Measurements from ENCODE around the gene SLC27A4.

GRCh38 chr9:128325629-128326028 lies 14.7 kb upstream of the SLC27A4 start:
- TF ChIP-seq CTCF (IDR thresholded peaks at IDR 0.05 in 4 of 5, conservative IDR thresholded peaks at IDR 0.05 in 1 of 5) = no peak
- TF ChIP-seq POLR2A (IDR thresholded peaks at IDR 0.05) = no peak

Measured in gastrocnemius medialis (tissue), 4 donors.